Ascending aorta (tissue), 2 donors: Measurements from ENCODE around the gene EEF1A2. TPM values are rescaled to one million over a fixed set of nuclear protein-coding genes. Genes with fewer than 3 reads are reported as not detected.

Source experiments
- DNase-seq, 2 donors: peaks; one replicate each; pipeline ENCODE4 v3.0.0-alpha.2; 2019; ENCODE audit warnings: low spot score in 2 of 2
- H3K27ac ChIP-seq, 2 donors: fragments of 200-600 bp; sonication (generic); one replicate each; pipeline ENCODE4 v1.5.1; 2016 to 2017; ENCODE audit warnings: mild to moderate bottlenecking in 1 of 2
- H3K27me3 ChIP-seq: fragments of 200-600 bp; sonication (generic); one replicate; pipeline ENCODE4 v1.5.1; 2017
- H3K36me3 ChIP-seq, 2 donors: fragments of 200-600 bp; sonication (generic); one replicate each; pipeline ENCODE4 v1.5.1; 2016
- H3K4me1 ChIP-seq, 2 donors: fragments of 200-600 bp; sonication (generic); one replicate each; pipeline ENCODE4 v1.5.1; 2016 to 2017; ENCODE audit warnings: mild to moderate bottlenecking in 1 of 2
- H3K4me3 ChIP-seq, 2 donors: fragments of 200-600 bp; sonication (generic); one replicate each; pipeline ENCODE4 v1.5.1; 2016 to 2017; ENCODE audit warnings: mild to moderate bottlenecking in 1 of 2
- H3K9me3 ChIP-seq, 2 donors: fragments of 200-600 bp; sonication (generic); one replicate each; pipeline ENCODE4 v1.5.1; 2016
- intact Hi-C: fragments of 100-400 bp; cut with DNase I; formaldehyde crosslinking; loops from one replicate; pipeline ENCODE4 v1.15.1; 2023
- total RNA-seq: library from RNA; depleted of rRNA; stranded (reverse); fragments of >200 nt; gene quantifications from one replicate; pipeline ENCODE4 v1.1.0, GENCODE V29; 2016
- TF ChIP-seq, protein P1 (sequence below), 3 experiments: fragments of 200-600 bp in 2 of 3; fragments of 450-650 bp in 1 of 3; sonication (generic) in 2 of 3; IDR thresholded peaks; one replicate each; pipeline ENCODE4 v1.5.1; 2016 to 2019; ENCODE audit warnings: antibody characterized with exemption in 3 of 3, mild to moderate bottlenecking in 1 of 3, moderate library complexity in 1 of 3

The EEF1A2 gene
- total RNA-seq, 1 donor from 2014 or later = 1.1 TPM

DNA sequence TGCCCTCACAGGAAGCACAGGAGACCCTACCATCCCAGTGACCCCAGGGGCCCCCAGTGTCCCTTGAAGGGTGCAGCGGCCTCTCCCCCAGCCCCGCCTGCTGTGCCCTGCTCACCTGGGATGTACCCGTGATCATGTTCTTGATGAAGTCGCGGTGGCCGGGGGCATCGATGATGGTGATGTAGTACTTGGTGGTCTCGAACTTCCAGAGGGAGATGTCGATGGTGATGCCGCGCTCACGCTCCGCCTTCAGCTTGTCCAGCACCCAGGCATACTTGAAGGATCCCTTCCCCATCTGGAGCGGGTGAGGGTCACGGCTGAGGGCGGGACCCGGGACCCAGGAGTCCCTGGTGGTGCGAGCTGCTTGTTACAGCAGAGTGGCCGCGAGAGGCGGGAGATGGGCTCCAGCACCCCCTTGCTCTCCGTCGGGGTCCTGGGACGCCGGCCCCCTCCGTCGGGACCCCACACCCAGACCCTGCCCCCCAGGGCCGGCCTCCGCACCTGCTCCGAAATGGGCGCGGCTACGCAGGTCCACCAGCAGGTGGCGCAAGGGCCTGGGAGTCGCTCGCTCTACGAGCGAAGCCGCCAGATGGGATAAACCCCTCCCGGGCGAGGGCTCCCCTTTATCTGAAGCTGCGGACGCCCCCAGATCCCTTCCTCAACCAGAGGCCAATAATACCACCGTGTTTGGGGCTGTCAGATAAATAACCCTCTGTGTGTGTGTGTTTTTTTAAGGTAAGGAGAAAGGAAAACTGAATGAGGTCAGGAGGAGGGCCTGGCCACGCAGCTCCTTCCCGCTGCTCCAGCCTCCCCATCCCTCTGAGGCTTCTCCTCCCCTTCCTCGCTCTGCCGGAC, 2.9 kb downstream of the EEF1A2 start:
- no peaks in the 10 kb centered on the region for H3K9me3 ChIP-seq
- H3K4me3 ChIP-seq = peak overlapping the region; percentile 35 to 47
- no peak overlapping the region for H3K27ac ChIP-seq
- intact Hi-C loops = loop anchor here (1.0 kb wide), 1 partner anchor 24 kb away; the partner anchor contains the start of gene PPDPF
- H3K4me1 ChIP-seq = peaks cover 0 to 7% of the 10 kb centered on the region in 2 donors
- peaks cover 9% of the 10 kb centered on the region for H3K27me3 ChIP-seq
- H3K36me3 ChIP-seq = no peaks in the 10 kb centered on the region
- TF ChIP-seq, protein P1, sequence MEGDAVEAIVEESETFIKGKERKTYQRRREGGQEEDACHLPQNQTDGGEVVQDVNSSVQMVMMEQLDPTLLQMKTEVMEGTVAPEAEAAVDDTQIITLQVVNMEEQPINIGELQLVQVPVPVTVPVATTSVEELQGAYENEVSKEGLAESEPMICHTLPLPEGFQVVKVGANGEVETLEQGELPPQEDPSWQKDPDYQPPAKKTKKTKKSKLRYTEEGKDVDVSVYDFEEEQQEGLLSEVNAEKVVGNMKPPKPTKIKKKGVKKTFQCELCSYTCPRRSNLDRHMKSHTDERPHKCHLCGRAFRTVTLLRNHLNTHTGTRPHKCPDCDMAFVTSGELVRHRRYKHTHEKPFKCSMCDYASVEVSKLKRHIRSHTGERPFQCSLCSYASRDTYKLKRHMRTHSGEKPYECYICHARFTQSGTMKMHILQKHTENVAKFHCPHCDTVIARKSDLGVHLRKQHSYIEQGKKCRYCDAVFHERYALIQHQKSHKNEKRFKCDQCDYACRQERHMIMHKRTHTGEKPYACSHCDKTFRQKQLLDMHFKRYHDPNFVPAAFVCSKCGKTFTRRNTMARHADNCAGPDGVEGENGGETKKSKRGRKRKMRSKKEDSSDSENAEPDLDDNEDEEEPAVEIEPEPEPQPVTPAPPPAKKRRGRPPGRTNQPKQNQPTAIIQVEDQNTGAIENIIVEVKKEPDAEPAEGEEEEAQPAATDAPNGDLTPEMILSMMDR (IDR thresholded peaks at IDR 0.05) = peak; percentile 74 to 96 (median 92)
- DNase-seq = peak in 1 of 2 donors; percentile 78

DNA sequence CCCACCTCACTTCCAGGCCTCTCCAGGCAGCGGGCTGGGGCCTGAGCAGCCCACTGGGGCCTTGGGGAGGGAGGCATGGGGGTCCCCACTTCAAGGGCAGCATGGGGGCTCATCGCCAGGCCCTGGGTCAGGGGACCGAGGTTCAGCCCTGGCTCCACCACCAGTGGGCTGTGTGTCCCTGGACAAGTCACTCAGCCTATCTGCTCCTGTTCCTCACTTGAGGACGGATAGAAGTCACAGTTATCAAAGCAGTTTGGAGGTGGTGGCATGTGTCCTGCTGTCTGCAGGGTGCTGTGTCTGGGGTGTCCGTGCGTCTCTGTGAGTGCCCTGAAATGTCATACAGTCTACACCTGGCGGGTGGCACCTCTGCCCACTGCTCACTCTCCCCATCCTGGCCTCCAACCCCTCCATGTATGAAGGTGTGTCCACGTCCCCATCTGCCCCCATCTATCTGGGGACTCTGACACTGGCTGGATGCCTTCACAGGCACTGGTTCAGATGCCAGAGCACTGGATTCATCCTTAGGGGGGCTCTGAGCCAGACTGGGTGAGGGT, 3.6 kb downstream of the EEF1A2 start:
- H3K27ac ChIP-seq = no peak overlapping the region
- no peak overlapping the region for H3K4me3 ChIP-seq
- intact Hi-C loops = no loop called here
- TF ChIP-seq, protein P1 (IDR thresholded peaks at IDR 0.05) = no peak
- no peaks in the 10 kb centered on the region for H3K36me3 ChIP-seq
- DNase-seq = no peak
- H3K4me1 ChIP-seq = peaks cover 0 to 7% of the 10 kb centered on the region in 2 donors
- H3K9me3 ChIP-seq = no peaks in the 10 kb centered on the region
- H3K27me3 ChIP-seq = peaks cover 8% of the 10 kb centered on the region

DNA sequence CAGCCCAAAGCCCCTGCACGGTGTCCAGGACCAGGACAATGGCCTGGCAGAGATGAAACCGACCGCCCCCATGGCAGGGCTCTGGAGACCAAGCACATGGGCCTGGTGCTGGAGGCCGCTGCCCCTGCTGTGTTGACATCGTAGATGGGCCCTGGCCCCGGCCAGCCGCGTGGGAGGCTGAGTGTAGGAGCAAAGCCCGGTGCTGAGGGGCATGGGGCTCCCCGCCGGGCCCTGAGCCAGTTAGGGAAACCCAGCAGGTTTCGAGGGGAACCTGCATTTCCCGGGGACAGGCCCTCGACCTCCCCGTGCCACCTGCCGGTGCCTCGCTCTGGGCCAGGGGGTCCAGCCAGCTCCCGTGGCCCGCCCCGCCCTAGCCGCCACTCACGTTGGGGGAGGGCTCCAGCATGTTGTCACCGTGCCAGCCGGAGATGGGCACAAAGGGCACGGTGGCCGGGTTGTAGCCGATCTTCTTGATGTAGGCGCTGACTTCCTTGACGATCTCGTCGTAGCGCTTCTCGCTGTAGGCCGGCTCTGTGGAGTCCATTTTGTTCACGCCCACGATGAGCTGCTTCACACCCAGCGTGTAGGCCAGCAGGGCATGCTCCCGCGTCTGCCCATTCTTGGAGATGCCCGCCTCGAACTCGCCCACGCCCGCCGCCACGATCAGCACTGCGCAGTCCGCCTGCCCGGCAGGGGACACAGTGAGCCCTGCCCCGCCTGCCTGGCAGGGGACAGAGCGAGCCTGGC, 4.3 kb downstream of the EEF1A2 start:
- intact Hi-C loops = no loop called here

DNA sequence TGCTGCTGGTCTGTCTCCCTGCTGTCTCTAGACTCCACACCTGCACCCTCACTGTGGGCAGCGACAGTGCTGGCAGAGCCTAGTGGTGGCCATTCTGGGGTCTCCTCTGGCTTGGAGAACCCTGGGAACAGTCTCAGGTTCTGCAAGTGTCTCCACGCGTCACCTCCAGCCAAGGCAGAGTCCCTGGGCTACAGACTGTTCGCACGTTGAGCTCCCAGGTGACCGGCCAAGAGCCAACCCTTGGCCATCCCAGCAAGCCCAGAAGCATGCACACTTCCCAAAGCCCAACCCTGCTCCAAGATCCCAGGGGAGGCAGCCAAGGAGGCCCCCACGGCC, 4.8 kb downstream of the EEF1A2 start:
- H3K9me3 ChIP-seq = no peaks in the 10 kb centered on the region
- H3K36me3 ChIP-seq = no peaks in the 10 kb centered on the region
- H3K4me1 ChIP-seq = peaks cover 0 to 5% of the 10 kb centered on the region in 2 donors
- H3K4me3 ChIP-seq = no peak overlapping the region
- TF ChIP-seq, protein P1 (IDR thresholded peaks at IDR 0.05) = no peak
- peaks cover 5% of the 10 kb centered on the region for H3K27me3 ChIP-seq
- no peak overlapping the region for H3K27ac ChIP-seq
- DNase-seq = no peak
- intact Hi-C loops = no loop called here

More for the DNA sequence above, 4.3 kb downstream of the EEF1A2 start:
- Histone ChIP-seq H3K4me3 (no peak overlapping the region), H3K27ac (no peak overlapping the region), H3K9me3 (no peaks in the 10 kb centered on the region), H3K4me1 (peaks cover 0 to 7% of the 10 kb centered on the region in 2 donors), H3K27me3 (peaks cover 5% of the 10 kb centered on the region), H3K36me3 (no peaks in the 10 kb centered on the region)
- DNase-seq = no peak
- TF ChIP-seq, protein P1 (IDR thresholded peaks at IDR 0.05) = no peak

DNA sequence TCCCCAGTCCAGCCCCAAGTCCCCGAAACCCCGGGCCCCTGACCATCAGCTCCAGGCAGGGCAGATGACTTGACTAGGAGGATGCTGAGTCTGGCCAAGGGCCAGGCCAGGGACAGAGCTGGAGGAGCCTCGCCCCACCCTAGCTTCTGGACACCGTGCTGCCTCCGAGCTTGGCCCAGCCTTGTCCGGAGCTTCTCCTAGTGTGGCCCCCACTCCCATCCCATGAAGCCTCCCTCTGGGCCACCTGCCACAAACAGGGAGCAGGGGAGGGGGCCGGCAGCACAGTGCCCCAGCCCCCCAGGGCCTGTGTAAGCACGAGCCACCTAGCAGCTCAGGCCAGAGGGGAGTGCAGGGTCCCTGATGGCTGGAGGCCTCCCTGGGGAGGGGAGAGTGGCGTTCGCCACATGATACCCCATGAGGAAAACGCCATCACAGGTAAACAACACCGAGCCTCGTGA, 5.3 kb downstream of the EEF1A2 start:
- TF ChIP-seq, protein P1 (IDR thresholded peaks at IDR 0.05) = no peak
- Histone ChIP-seq H3K27ac (no peak overlapping the region), H3K4me1 (peaks cover 0 to 5% of the 10 kb centered on the region in 2 donors), H3K4me3 (no peak overlapping the region), H3K36me3 (no peaks in the 10 kb centered on the region), H3K27me3 (peaks cover 5% of the 10 kb centered on the region), H3K9me3 (no peaks in the 10 kb centered on the region)
- no peak for DNase-seq
- intact Hi-C loops = no loop called here
